H1 (cell line): ENCODE measurements around the gene P3H2. TPM values are rescaled to one million over a fixed set of nuclear protein-coding genes. Genes with fewer than 3 reads are reported as not detected.

Experiments used
- PHF8 ChIP-seq: fragments of 200-600 bp; sonication (generic); conservative IDR thresholded peaks from 2 replicates; pipeline ENCODE4 v1.7.1; 2012; ENCODE audit warnings: low read depth, mild to moderate bottlenecking, inconsistent platforms, low read length, moderate library complexity
- POLR2A ChIP-seq, 2 experiments: IDR thresholded peaks; 1 replicate in 1 of 2; 2 replicates in 1 of 2; pipeline ENCODE4 v1.6.1; 2011; ENCODE audit warnings: low read depth in 2 of 2, low read length in 2 of 2, mild to moderate bottlenecking in 2 of 2; ENCODE audit errors: control extremely low read depth in 1 of 2
- RFX5 ChIP-seq: IDR thresholded peaks from 2 replicates; pipeline ENCODE4 v1.6.1; 2011; ENCODE audit warnings: low read depth, low read length, improper control_type of control experiment, borderline replicate concordance
- polyA plus RNA-seq, 7 experiments: library from polyadenylated mRNA; depleted of rRNA in 3 of 7; stranded (reverse) in 5 of 7; unstranded in 2 of 7; fragments of >200 nt in 5 of 7; fragments of 200-250 nt in 2 of 7; gene quantifications; 1 replicate in 5 of 7; 2 replicates in 1 of 7; 4 replicates in 1 of 7; pipeline versions ENCODE4 v1.2.1 to v1.2.3, GENCODE V29; 2011 to 2013; ENCODE audit warnings: missing spikeins in 2 of 7, mixed read lengths in 2 of 7
- total RNA-seq: library from RNA; stranded (reverse); fragmentation: NEBNext Ultra II Directional; extraction: Animal tissue kit (Norgen Biotek cat#: 25700); gene quantifications from 2 replicates; pipeline ENCODE4 v1.2.1, GENCODE V29; 2021

Gene P3H2
- total and polyA plus RNA-seq, 2 of the 8 experiments (the other 6 are each of a cell fraction or from before 2014, with no cell fraction given): 40.5 to 60.4 TPM

GRCh38 chr3:190124067-190124466 lies 3.4 kb upstream of the P3H2 start (continued):
- TF ChIP-seq PHF8 (no peak), POLR2A (IDR thresholded peaks at IDR 0.05; ENCODE audit: control extremely low read depth in 1 of 2, low read depth in 2 of 2, low read length in 2 of 2) (no peak), RFX5 (no peak)
